HepG2 (cell line): ENCODE measurements around the gene DNAJC30. TPM values are rescaled to one million over a fixed set of nuclear protein-coding genes. Genes with fewer than 3 reads are reported as not detected.

Experiments
- KAT8 ChIP-seq: IDR thresholded peaks from 2 replicates; pipeline ENCODE4 v1.6.1; 2016; ENCODE audit warnings: missing genetic modification reagents, missing compliant biosample characterization
- MXD4 ChIP-seq: IDR thresholded peaks from 2 replicates; pipeline ENCODE4 v1.6.1; 2016; ENCODE audit warnings: mild to moderate bottlenecking, missing biosample characterization, missing genetic modification reagents
- SP5 ChIP-seq: IDR thresholded peaks from 2 replicates; pipeline ENCODE4 v1.6.1; 2016; ENCODE audit warnings: low read depth, borderline replicate concordance
- ZC3H4 ChIP-seq: sonication (generic); formaldehyde crosslinking; IDR thresholded peaks from 2 replicates; pipeline ENCODE4 v1.4.0; 2020; ENCODE audit warnings: missing genetic modification reagents, borderline replicate concordance
- ZNF354B ChIP-seq: sonication (generic); formaldehyde crosslinking; IDR thresholded peaks from 2 replicates; pipeline ENCODE4 v1.8.0; 2022; ENCODE audit warnings: mild to moderate bottlenecking, missing genetic modification reagents
- ZNF660 ChIP-seq: sonication (generic); formaldehyde crosslinking; IDR thresholded peaks from 2 replicates; pipeline ENCODE4 v1.5.1; 2020; ENCODE audit warnings: mild to moderate bottlenecking, low read depth, missing genetic modification reagents, borderline replicate concordance
- ZNF747 ChIP-seq: sonication (generic); formaldehyde crosslinking; IDR thresholded peaks from 2 replicates; pipeline ENCODE4 v1.8.1; 2023; ENCODE audit warnings: missing genetic modification reagents, mild to moderate bottlenecking, borderline replicate concordance
- ZSCAN20 ChIP-seq: sonication (generic); formaldehyde crosslinking; IDR thresholded peaks from 2 replicates; pipeline ENCODE4 v1.4.0; 2020; ENCODE audit warnings: missing genetic modification reagents, mild to moderate bottlenecking, borderline replicate concordance
- ZZZ3 ChIP-seq: sonication (generic); formaldehyde crosslinking; IDR thresholded peaks from 2 replicates; pipeline ENCODE4 v1.4.0; 2020; ENCODE audit warnings: missing genetic modification reagents, mild to moderate bottlenecking, borderline replicate concordance
- polyA plus RNA-seq, 8 experiments: library from polyadenylated mRNA; depleted of rRNA in 3 of 8; stranded (reverse) in 7 of 8; unstranded in 1 of 8; fragments of >200 nt; fragmentation: Illumina TruSeq in 4 of 8; extraction: Trizol in 4 of 8; gene quantifications; 2 replicates each; pipeline versions ENCODE4 v1.2.1 to v1.2.3, GENCODE V29; 2011 to 2016; ENCODE audit warnings: low read depth in 4 of 8, missing spikeins in 1 of 8, mixed read lengths in 1 of 8; ENCODE audit not compliant: insufficient read depth in 1 of 8
- total RNA-seq, 5 experiments: library from RNA; depleted of rRNA; stranded (reverse); fragments of >200 nt; fragmentation: Illumina TruSeq; extraction: Trizol; gene quantifications; 2 replicates each; pipeline ENCODE4 v1.2.3, GENCODE V29; 2016; ENCODE audit warnings: low read depth in 1 of 5
- TF ChIP-seq, protein P1 (sequence below): sonication (generic); formaldehyde crosslinking; IDR thresholded peaks from 2 replicates; pipeline ENCODE4 v1.4.0; 2020; ENCODE audit warnings: missing genetic modification reagents, mild to moderate bottlenecking, borderline replicate concordance
- TF ChIP-seq, protein P2 (sequence below), 2 experiments: IDR thresholded peaks; 2 replicates each; pipeline ENCODE4 v1.6.1; 2011 to 2012; ENCODE audit warnings: low read length in 2 of 2, borderline replicate concordance in 1 of 2, low read depth in 1 of 2, mild to moderate bottlenecking in 1 of 2, moderate library complexity in 1 of 2
- TF ChIP-seq, protein P3 (sequence below): sonication (generic); formaldehyde crosslinking; IDR thresholded peaks from 2 replicates; pipeline ENCODE4 v1.4.0; 2020; ENCODE audit warnings: mild to moderate bottlenecking, missing genetic modification reagents

The DNAJC30 gene
- total and polyA plus RNA-seq, 2 of the 13 experiments (the other 11 are each of a cell fraction or from before 2014, with no cell fraction given) = 3.3 to 3.8 TPM

DNA sequence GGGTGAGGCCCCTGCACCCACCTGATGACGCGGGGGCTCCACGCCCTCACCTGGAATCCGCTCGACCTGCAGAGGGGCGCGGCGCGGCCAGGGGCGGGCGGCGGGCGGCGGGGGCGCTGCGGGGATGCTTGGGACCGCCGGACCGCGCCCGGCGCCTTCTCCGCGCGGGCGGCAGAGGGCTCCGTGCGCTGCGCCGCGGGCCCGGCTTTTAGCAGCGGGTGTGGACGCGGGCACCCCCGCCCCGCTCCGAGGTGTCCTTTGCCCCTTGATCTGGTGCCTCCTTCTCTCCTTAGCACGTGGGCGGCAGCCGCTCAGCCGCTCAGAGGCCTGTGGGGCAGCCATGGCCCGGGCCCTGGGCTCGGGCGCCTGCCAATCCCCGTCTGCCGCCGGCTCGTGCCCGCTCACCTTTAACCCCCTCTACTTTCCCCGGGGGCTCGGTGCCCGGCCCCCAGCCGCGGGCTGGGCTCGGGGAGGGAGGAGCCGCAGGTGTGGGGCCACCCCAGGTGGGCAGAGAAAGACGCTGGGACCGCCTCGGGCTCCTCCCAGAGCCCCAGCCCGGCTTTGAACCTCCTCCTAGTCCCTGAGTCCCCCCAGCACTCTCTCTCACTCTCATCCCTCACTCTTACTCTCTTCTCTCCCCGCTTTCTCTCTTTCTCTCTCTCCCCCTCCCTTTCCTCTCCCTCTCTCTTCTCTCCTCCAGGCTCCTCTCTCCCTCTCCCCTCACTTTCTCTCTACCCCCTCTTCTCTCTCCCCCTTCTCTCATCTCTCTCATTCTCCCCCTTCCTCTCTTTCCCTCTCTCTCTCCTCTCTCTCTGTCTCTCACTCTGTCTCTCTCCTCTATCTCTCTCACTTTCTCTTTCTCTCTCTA is 35.3 kb downstream of the DNAJC30 start (continued):
- TF ChIP-seq ZSCAN20 (CRISPR knock-in tag) = peak; percentile 98
- peak; percentile 66 for TF ChIP-seq SP5 (CRISPR knock-in tag)
- no peak for TF ChIP-seq ZZZ3
- TF ChIP-seq ZNF660 (CRISPR knock-in tag) = no peak
- peak; percentile 48; the same call in 1 of the 2 replicates for TF ChIP-seq KAT8 (CRISPR knock-in tag)
- TF ChIP-seq, protein P1, sequence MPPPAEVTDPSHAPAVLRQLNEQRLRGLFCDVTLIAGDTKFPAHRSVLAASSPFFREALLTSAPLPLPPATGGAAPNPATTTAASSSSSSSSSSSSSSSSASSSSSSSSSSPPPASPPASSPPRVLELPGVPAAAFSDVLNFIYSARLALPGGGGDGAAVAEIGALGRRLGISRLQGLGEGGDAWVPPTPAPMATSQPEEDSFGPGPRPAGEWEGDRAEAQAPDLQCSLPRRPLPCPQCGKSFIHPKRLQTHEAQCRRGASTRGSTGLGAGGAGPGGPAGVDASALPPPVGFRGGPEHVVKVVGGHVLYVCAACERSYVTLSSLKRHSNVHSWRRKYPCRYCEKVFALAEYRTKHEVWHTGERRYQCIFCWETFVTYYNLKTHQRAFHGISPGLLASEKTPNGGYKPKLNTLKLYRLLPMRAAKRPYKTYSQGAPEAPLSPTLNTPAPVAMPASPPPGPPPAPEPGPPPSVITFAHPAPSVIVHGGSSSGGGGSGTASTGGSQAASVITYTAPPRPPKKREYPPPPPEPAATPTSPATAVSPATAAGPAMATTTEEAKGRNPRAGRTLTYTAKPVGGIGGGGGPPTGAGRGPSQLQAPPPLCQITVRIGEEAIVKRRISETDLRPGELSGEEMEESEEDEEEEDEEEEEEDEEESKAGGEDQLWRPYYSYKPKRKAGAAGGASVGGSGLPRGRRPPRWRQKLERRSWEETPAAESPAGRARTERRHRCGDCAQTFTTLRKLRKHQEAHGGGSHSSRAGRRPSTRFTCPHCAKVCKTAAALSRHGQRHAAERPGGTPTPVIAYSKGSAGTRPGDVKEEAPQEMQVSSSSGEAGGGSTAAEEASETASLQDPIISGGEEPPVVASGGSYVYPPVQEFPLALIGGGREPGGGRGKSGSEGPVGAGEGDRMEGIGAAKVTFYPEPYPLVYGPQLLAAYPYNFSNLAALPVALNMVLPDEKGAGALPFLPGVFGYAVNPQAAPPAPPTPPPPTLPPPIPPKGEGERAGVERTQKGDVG (CRISPR knock-in tag) = no peak
- TF ChIP-seq ZNF747 (CRISPR knock-in tag) = no peak
- no peak for TF ChIP-seq ZNF354B (CRISPR knock-in tag)
- TF ChIP-seq, protein P2, sequence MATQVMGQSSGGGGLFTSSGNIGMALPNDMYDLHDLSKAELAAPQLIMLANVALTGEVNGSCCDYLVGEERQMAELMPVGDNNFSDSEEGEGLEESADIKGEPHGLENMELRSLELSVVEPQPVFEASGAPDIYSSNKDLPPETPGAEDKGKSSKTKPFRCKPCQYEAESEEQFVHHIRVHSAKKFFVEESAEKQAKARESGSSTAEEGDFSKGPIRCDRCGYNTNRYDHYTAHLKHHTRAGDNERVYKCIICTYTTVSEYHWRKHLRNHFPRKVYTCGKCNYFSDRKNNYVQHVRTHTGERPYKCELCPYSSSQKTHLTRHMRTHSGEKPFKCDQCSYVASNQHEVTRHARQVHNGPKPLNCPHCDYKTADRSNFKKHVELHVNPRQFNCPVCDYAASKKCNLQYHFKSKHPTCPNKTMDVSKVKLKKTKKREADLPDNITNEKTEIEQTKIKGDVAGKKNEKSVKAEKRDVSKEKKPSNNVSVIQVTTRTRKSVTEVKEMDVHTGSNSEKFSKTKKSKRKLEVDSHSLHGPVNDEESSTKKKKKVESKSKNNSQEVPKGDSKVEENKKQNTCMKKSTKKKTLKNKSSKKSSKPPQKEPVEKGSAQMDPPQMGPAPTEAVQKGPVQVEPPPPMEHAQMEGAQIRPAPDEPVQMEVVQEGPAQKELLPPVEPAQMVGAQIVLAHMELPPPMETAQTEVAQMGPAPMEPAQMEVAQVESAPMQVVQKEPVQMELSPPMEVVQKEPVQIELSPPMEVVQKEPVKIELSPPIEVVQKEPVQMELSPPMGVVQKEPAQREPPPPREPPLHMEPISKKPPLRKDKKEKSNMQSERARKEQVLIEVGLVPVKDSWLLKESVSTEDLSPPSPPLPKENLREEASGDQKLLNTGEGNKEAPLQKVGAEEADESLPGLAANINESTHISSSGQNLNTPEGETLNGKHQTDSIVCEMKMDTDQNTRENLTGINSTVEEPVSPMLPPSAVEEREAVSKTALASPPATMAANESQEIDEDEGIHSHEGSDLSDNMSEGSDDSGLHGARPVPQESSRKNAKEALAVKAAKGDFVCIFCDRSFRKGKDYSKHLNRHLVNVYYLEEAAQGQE (IDR thresholded peaks at IDR 0.05; ENCODE audit: borderline replicate concordance in 1 of 2, low read depth in 1 of 2, low read length in 2 of 2) = no peak
- peak; percentile 84 for TF ChIP-seq MXD4 (CRISPR knock-in tag)
- TF ChIP-seq ZC3H4 = no peak
- TF ChIP-seq, protein P3, sequence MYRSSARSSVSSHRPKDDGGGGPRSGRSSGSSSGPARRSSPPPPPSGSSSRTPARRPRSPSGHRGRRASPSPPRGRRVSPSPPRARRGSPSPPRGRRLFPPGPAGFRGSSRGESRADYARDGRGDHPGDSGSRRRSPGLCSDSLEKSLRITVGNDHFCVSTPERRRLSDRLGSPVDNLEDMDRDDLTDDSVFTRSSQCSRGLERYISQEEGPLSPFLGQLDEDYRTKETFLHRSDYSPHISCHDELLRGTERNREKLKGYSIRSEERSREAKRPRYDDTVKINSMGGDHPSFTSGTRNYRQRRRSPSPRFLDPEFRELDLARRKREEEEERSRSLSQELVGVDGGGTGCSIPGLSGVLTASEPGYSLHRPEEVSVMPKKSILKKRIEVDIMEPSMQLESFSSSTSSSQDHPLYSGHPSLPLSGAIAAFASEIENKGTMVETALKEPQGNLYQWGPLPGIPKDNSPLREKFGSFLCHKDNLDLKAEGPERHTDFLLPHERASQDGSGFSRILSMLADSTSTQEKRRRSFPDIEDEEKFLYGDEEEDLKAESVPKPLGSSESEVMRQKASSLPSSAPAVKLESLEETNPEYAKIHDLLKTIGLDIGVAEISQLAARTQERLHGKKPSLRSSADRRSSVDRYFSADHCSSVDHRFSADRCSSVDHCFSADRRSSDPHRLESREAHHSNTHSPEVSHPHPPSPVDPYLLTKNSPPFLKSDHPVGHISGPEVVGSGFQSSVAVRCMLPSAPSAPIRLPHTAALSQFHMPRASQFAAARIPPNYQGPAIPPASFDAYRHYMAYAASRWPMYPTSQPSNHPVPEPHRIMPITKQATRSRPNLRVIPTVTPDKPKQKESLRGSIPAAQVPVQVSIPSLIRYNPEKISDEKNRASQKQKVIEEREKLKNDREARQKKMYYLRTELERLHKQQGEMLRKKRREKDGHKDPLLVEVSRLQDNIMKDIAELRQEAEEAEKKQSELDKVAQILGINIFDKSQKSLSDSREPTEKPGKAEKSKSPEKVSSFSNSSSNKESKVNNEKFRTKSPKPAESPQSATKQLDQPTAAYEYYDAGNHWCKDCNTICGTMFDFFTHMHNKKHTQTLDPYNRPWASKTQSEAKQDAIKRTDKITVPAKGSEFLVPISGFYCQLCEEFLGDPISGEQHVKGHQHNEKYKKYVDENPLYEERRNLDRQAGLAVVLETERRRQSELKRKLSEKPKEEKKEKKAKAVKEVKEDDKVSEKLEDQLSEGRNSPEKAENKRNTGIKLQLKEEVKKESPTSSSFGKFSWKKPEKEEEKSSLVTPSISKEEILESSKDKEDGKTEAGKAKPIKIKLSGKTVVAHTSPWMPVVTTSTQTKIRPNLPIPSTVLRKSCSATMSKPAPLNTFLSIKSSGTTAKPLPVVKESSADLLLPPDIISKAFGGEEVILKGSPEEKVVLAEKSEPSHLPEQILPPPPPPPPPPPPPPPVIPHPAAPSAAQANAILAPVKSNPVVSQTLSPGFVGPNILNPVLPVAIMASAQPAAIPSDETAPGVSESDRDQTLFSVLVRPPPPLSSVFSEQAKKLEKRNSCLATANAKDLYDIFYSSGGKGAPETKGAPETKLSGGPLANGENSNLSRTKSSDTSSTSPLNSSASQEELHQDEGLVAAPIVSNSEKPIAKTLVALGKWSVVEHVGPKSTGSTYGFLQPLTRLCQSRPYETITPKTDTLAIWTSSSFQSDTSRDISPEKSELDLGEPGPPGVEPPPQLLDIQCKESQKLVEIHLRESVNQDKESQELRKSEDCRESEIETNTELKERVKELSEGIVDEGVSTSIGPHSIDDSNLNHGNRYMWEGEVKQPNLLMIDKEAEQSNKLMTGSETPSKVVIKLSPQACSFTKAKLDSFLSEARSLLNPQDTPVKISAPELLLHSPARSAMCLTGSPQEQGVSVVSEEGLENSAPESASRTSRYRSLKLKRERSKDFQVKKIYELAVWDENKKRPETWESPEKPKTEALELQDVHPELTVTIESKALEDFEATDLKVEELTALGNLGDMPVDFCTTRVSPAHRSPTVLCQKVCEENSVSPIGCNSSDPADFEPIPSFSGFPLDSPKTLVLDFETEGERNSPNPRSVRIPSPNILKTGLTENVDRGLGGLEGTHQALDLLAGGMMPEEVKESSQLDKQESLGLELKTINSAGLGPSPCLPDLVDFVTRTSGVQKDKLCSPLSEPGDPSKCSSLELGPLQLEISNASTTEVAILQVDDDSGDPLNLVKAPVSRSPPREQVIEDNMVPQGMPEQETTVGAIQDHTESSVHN = peak; percentile 45; the same call in 1 of the 2 replicates
